ENCODE measurements around the gene SCFD2. TPM values are rescaled to one million over a fixed set of nuclear protein-coding genes. Genes with fewer than 3 reads are reported as not detected.
A peak's percentile ranks its signal among the peaks of the same experiment; 100 is the strongest.

SCFD2 gene
- total and polyA plus RNA-seq, 10 of the 15 experiments (the other 5 are each of a cell fraction or from before 2014, with no cell fraction given) = 4.8 to 37.6 (median 24.9) TPM

DNA sequence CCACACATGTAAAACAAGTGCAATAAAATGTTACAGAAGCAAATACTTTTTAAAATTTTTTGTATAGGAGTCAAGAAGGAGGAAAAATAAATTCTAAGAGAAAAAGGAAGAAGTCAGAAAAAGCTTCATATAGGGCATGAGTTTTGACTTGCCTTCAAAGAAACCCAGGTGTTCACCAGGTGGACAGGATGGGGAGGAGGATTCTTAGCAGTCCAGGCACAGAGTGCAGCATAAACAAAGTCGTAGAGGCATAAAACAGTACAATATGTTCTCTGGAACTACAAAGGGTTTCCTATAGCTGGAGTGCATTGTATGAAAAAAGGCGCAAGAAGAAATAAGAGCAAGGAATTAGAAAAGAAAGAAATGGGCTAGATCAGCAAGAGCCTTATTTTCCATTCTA is 1.9 kb upstream of the SCFD2 start:
- peaks cover 29% of the 10 kb centered on the region for H3K79me2 ChIP-seq (ENCODE audit: control insufficient read depth, insufficient read depth, low read length)
- no peaks in the 10 kb centered on the region for H3K27me3 ChIP-seq (replicated peaks in 1 of 2; ENCODE audit: control insufficient read depth in 2 of 2, insufficient read depth in 2 of 2, low read length in 1 of 2)
- TF ChIP-seq ZNF24 (IDR thresholded peaks at IDR 0.05) = no peak
- no peak for TF ChIP-seq PML (IDR thresholded peaks at IDR 0.05; ENCODE audit: low read length)
- TF ChIP-seq ZSCAN29 (IDR thresholded peaks at IDR 0.05) = no peak
- TF ChIP-seq SRF (IDR thresholded peaks at IDR 0.05; ENCODE audit: low read depth in 2 of 2, low read length in 2 of 2) = no peak
- no peak for TF ChIP-seq KLF5 (IDR thresholded peaks at IDR 0.05; ENCODE audit: partially characterized antibody)
- intact Hi-C loops (cut with micrococcal nuclease; ENCODE audit: unreplicated experiment) (no loop called here), in situ Hi-C loops (cut with MboI) (loop anchor here (25.0 kb wide), 1 partner anchor 655 kb away; no protein-coding TSS in a partner anchor)
- ChIA-PET POLR2A (no interaction called here), RAD21 (ENCODE audit: unreplicated experiment) (no interaction called here), CTCF (interaction anchor here (1.7 kb wide), 1 partner anchor 13 kb away, joined by 3 read pairs; no protein-coding TSS in a partner anchor), SMC1A (ENCODE audit: uncharacterized antibody, unreplicated experiment) (interaction anchor here (0.6 to 4.9 kb wide), 2 partner anchors 9 to 13 kb away, joined by 3 to 32 read pairs; no protein-coding TSS in a partner anchor)
- H3K9ac ChIP-seq (ENCODE audit: control insufficient read depth, insufficient read depth, low read length) = no peak overlapping the region
- FAIRE-seq (no peak), DNase-seq (ENCODE audit: low read depth, low spot score) (no peak), ATAC-seq (no peak)
- H3K27ac ChIP-seq (ENCODE audit: control insufficient read depth, insufficient read depth) = no peak overlapping the region
- no peak overlapping the region for H3K4me2 ChIP-seq (ENCODE audit: control insufficient read depth, insufficient read depth)
- no peaks in the 10 kb centered on the region for H3K9me3 ChIP-seq (replicated peaks; ENCODE audit: control insufficient read depth, insufficient read depth, low read length)
- H3K36me3 ChIP-seq (ENCODE audit: control insufficient read depth in 2 of 2, insufficient read depth in 2 of 2, low read length in 1 of 2) = no peaks in the 10 kb centered on the region; a peak in 1 of 4 replicates
- no peaks in the 10 kb centered on the region for H4K20me1 ChIP-seq (ENCODE audit: control insufficient read depth, insufficient read depth)
- WGBS (ENCODE audit: insufficient coverage, insufficient replicate concordance, low lambda C conversion rate, missing lambda C conversion rate) = 89% methylated on average over 2 of the region's 2 CpGs
- BruUV-seq (replicated peaks) = no TSS peak
- no peak overlapping the region for H2AFZ ChIP-seq (ENCODE audit: control insufficient read depth, low read depth, low read length)
- no peak overlapping the region for H3K4me3 ChIP-seq
- H3K4me1 ChIP-seq (ENCODE audit: control insufficient read depth, insufficient read depth, low read length) = no peaks in the 10 kb centered on the region

DNA sequence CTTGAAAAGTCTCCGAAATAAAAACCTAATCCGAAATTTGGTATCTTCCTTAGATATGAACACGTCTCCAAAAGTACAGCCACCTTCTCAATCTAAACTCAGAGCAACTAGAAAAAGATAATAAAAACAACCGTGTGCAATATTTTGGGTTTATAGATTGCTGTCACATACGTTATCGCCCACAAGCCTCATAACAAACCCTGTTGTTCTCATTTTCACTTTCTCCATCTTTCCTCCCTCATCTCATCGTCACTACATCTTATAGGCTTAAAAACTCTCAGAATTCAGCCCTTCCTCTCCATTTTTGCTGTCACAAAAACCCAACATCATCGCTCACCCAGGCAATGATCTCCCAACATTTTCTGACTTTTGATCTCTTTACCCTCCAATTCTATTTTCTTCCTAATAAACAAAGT is 448 bp upstream of the SCFD2 start:
- peak overlapping the region; percentile 81 for H3K27ac ChIP-seq (ENCODE audit: control insufficient read depth, insufficient read depth)
- POLR2A ChIA-PET = interaction anchor here (0.7 to 2.8 kb wide), 2 partner anchors 9 to 13 kb away, joined by 3 to 32 read pairs; partner anchors contain the start of gene FIP1L1
- TF ChIP-seq, protein P1, sequence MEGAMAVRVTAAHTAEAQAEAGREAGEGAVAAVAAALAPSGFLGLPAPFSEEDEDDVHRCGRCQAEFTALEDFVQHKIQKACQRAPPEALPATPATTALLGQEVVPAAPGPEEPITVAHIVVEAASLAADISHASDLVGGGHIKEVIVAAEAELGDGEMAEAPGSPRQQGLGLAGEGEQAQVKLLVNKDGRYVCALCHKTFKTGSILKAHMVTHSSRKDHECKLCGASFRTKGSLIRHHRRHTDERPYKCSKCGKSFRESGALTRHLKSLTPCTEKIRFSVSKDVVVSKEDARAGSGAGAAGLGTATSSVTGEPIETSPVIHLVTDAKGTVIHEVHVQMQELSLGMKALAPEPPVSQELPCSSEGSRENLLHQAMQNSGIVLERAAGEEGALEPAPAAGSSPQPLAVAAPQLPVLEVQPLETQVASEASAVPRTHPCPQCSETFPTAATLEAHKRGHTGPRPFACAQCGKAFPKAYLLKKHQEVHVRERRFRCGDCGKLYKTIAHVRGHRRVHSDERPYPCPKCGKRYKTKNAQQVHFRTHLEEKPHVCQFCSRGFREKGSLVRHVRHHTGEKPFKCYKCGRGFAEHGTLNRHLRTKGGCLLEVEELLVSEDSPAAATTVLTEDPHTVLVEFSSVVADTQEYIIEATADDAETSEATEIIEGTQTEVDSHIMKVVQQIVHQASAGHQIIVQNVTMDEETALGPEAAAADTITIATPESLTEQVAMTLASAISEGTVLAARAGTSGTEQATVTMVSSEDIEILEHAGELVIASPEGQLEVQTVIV (IDR thresholded peaks at IDR 0.05; ENCODE audit: borderline replicate concordance, partially characterized antibody) = no peak
- TF ChIP-seq PAX8 (IDR thresholded peaks at IDR 0.05) = peak; percentile 86
- TF ChIP-seq ATF7 (IDR thresholded peaks at IDR 0.05; ENCODE audit: low read depth) = 0 out of 2 replicates have a peak, but pooled peaks have one; percentile 28
- TF ChIP-seq KLF5 (IDR thresholded peaks at IDR 0.05; ENCODE audit: partially characterized antibody) = peak; percentile 8
- TF ChIP-seq, protein P2, sequence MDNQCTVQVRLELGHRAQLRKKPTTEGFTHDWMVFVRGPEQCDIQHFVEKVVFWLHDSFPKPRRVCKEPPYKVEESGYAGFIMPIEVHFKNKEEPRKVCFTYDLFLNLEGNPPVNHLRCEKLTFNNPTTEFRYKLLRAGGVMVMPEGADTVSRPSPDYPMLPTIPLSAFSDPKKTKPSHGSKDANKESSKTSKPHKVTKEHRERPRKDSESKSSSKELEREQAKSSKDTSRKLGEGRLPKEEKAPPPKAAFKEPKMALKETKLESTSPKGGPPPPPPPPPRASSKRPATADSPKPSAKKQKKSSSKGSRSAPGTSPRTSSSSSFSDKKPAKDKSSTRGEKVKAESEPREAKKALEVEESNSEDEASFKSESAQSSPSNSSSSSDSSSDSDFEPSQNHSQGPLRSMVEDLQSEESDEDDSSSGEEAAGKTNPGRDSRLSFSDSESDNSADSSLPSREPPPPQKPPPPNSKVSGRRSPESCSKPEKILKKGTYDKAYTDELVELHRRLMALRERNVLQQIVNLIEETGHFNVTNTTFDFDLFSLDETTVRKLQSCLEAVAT (IDR thresholded peaks at IDR 0.05) = 0 out of 2 replicates have a peak, but pooled peaks have one; percentile 54
- TF ChIP-seq, protein P3, sequence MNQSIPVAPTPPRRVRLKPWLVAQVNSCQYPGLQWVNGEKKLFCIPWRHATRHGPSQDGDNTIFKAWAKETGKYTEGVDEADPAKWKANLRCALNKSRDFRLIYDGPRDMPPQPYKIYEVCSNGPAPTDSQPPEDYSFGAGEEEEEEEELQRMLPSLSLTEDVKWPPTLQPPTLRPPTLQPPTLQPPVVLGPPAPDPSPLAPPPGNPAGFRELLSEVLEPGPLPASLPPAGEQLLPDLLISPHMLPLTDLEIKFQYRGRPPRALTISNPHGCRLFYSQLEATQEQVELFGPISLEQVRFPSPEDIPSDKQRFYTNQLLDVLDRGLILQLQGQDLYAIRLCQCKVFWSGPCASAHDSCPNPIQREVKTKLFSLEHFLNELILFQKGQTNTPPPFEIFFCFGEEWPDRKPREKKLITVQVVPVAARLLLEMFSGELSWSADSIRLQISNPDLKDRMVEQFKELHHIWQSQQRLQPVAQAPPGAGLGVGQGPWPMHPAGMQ (IDR thresholded peaks at IDR 0.05; ENCODE audit: borderline replicate concordance) = no peak
- H4K20me1 ChIP-seq (ENCODE audit: control insufficient read depth, insufficient read depth) = no peaks in the 10 kb centered on the region
- FAIRE-seq (no peak), DNase-seq (ENCODE audit: low read depth, low spot score) (no peak), ATAC-seq (peak; percentile 13)
- peak overlapping the region; percentile 95 for H3K4me3 ChIP-seq
- intact Hi-C loops (cut with micrococcal nuclease; ENCODE audit: unreplicated experiment) (no loop called here), in situ Hi-C loops (cut with MboI) (loop anchor here (25.0 kb wide), 1 partner anchor 654 kb away; no protein-coding TSS in a partner anchor)
- peaks cover 42% of the 10 kb centered on the region for H3K79me2 ChIP-seq (ENCODE audit: control insufficient read depth, insufficient read depth, low read length)
- H2AFZ ChIP-seq (ENCODE audit: control insufficient read depth, low read depth, low read length) = peak overlapping the region; percentile 96
- H3K4me1 ChIP-seq (ENCODE audit: control insufficient read depth, insufficient read depth, low read length) = no peaks in the 10 kb centered on the region
- no peaks in the 10 kb centered on the region for H3K27me3 ChIP-seq (replicated peaks in 1 of 2; ENCODE audit: control insufficient read depth in 2 of 2, insufficient read depth in 2 of 2, low read length in 1 of 2)
- 4% methylated on average over 8 of the region's 8 CpGs for WGBS (ENCODE audit: insufficient coverage, insufficient replicate concordance, low lambda C conversion rate, missing lambda C conversion rate)
- CTCF ChIA-PET = interaction anchor here (0.7 to 1.7 kb wide), 6 partner anchors 10 to 355 kb away, joined by 3 to 11 read pairs (median 3); partner anchors contain the start of gene FIP1L1
- BruUV-seq (replicated peaks) = TSS peak; percentile 99
- H3K4me2 ChIP-seq (ENCODE audit: control insufficient read depth, insufficient read depth) = peak overlapping the region; percentile 70
- H3K36me3 ChIP-seq (ENCODE audit: control insufficient read depth in 2 of 2, insufficient read depth in 2 of 2, low read length in 1 of 2) = no peaks in the 10 kb centered on the region; a peak in 1 of 4 replicates
- SMC1A ChIA-PET (ENCODE audit: uncharacterized antibody, unreplicated experiment) = interaction anchor here (0.7 to 4.9 kb wide), 7 partner anchors 8 to 287 kb away, joined by 3 to 32 read pairs (median 5); partner anchors contain the start of gene FIP1L1
- H3K9ac ChIP-seq (ENCODE audit: control insufficient read depth, insufficient read depth, low read length) = peak overlapping the region; percentile 75
- no peaks in the 10 kb centered on the region for H3K9me3 ChIP-seq (replicated peaks; ENCODE audit: control insufficient read depth, insufficient read depth, low read length)
- RAD21 ChIA-PET (ENCODE audit: unreplicated experiment) = interaction anchor here (0.6 to 1.3 kb wide), 4 partner anchors 9 to 275 kb away, joined by 3 to 4 read pairs (median 3); no protein-coding TSS in a partner anchor
